Neutrophil (primary cell): ENCODE measurements around the gene CFAP61.

ENCODE experiments used
- H3K27ac ChIP-seq: fragments of 200-600 bp; sonication (generic); 2 replicates; pipeline ENCODE4 v1.5.1; 2016; ENCODE audit warnings: mild to moderate bottlenecking, moderate library complexity
- H3K27me3 ChIP-seq: fragments of 200-600 bp; sonication (generic); 2 replicates; pipeline ENCODE4 v1.6.0; 2016; ENCODE audit warnings: mild to moderate bottlenecking
- H3K36me3 ChIP-seq: fragments of 200-600 bp; sonication (generic); 2 replicates; pipeline ENCODE4 v1.5.1; 2017
- H3K4me1 ChIP-seq, 2 experiments: fragments of 200-600 bp in 1 of 2; sonication (generic) in 1 of 2; 1 replicate in 1 of 2; 2 replicates in 1 of 2; pipeline versions ENCODE4 v1.5.1 to v1.6.1; 2013 to 2016; ENCODE audit warnings: low read depth in 1 of 2, low read length in 1 of 2, mild to moderate bottlenecking in 1 of 2, moderate library complexity in 1 of 2; ENCODE audit not compliant: control insufficient read depth in 1 of 2, insufficient read depth in 1 of 2
- H3K4me3 ChIP-seq, 2 experiments: fragments of 200-600 bp in 1 of 2; sonication (generic) in 1 of 2; 1 replicate in 1 of 2; 2 replicates in 1 of 2; pipeline ENCODE4 v1.5.1; 2013 to 2016; ENCODE audit warnings: low read depth in 1 of 2, low read length in 1 of 2, mild to moderate bottlenecking in 1 of 2, moderate library complexity in 1 of 2
- H3K9me3 ChIP-seq: fragments of 200-600 bp; sonication (generic); 2 replicates; pipeline ENCODE4 v1.5.1; 2016
- CTCF ChIP-seq: fragments of 200-600 bp; sonication (generic); IDR thresholded peaks from 2 replicates; pipeline ENCODE4 v1.5.1; 2016; ENCODE audit warnings: antibody characterized with exemption

Gene CFAP61

GRCh38 chr20:20369250-20370093, 317.1 kb downstream of the CFAP61 start:
- no peak overlapping the region for H3K27ac ChIP-seq
- TF ChIP-seq CTCF = no peak
- no peaks in the 10 kb centered on the region for H3K36me3 ChIP-seq
- peaks cover 4 to 12% of the 10 kb centered on the region in 2 experiments for H3K4me1 ChIP-seq
- H3K27me3 ChIP-seq = peaks cover 100% of the 10 kb centered on the region
- H3K4me3 ChIP-seq = no peak overlapping the region
- no peaks in the 10 kb centered on the region for H3K9me3 ChIP-seq

GRCh38 chr20:20370094-20370575, 317.8 kb downstream of the CFAP61 start:
- no peaks in the 10 kb centered on the region for H3K36me3 ChIP-seq
- no peak overlapping the region for H3K27ac ChIP-seq
- H3K4me1 ChIP-seq = peaks cover 4 to 11% of the 10 kb centered on the region in 2 experiments
- no peak for TF ChIP-seq CTCF
- no peak overlapping the region for H3K4me3 ChIP-seq
- no peaks in the 10 kb centered on the region for H3K9me3 ChIP-seq
- H3K27me3 ChIP-seq = peaks cover 100% of the 10 kb centered on the region

GRCh38 chr20:20371083-20371482, 318.8 kb downstream of the CFAP61 start:
- H3K4me3 ChIP-seq = no peak overlapping the region
- no peaks in the 10 kb centered on the region for H3K36me3 ChIP-seq
- H3K4me1 ChIP-seq = peaks cover 9 to 18% of the 10 kb centered on the region in 2 experiments
- no peaks in the 10 kb centered on the region for H3K9me3 ChIP-seq
- TF ChIP-seq CTCF = no peak
- peaks cover 100% of the 10 kb centered on the region for H3K27me3 ChIP-seq
- no peak overlapping the region for H3K27ac ChIP-seq

GRCh38 chr20:20371681-20372080, 319.3 kb downstream of the CFAP61 start:
- no peak for TF ChIP-seq CTCF
- Histone ChIP-seq H3K27ac (no peak overlapping the region), H3K27me3 (peaks cover 99% of the 10 kb centered on the region), H3K36me3 (no peaks in the 10 kb centered on the region), H3K9me3 (no peaks in the 10 kb centered on the region), H3K4me3 (no peak overlapping the region), H3K4me1 (peaks cover 12 to 18% of the 10 kb centered on the region in 2 experiments)

GRCh38 chr20:20373091-20373571, 320.8 kb downstream of the CFAP61 start:
- no peak overlapping the region for H3K27ac ChIP-seq
- H3K4me3 ChIP-seq = no peak overlapping the region
- peaks cover 8 to 10% of the 10 kb centered on the region in 2 experiments for H3K4me1 ChIP-seq
- H3K27me3 ChIP-seq = peaks cover 97% of the 10 kb centered on the region
- TF ChIP-seq CTCF = no peak
- H3K9me3 ChIP-seq = no peaks in the 10 kb centered on the region
- no peaks in the 10 kb centered on the region for H3K36me3 ChIP-seq
